GM19395 (cell line): ENCODE data around the gene PARK7.

Experiments
- ATAC-seq: cut with Tn5 transposase; IDR thresholded peaks from one replicate; pipeline ENCODE4 v1.9.1; 2021; ENCODE audit warnings: mild to moderate bottlenecking, moderate library complexity; ENCODE audit not compliant: unreplicated experiment

PARK7 gene

DNA sequence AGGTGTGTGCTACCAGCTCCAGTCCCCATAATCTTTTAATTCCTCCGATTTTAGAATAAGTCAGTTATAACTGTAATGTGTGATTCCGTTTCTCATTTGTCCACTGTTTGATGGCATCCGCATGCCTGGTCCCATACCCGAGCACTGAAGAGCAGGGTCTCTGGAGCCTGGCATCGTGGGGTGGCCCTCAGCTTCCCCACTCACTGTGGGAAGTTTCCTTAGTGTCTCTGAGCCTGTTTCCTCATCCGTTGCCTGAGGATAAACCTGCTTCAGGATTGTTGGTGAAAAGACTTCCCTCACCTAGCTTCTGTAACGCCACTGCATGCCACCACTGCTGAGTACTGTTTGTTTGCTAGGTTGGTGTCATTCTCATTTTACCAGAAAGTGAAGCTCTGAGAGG lies 19.5 kb downstream of the PARK7 start:
- no peak for ATAC-seq

DNA sequence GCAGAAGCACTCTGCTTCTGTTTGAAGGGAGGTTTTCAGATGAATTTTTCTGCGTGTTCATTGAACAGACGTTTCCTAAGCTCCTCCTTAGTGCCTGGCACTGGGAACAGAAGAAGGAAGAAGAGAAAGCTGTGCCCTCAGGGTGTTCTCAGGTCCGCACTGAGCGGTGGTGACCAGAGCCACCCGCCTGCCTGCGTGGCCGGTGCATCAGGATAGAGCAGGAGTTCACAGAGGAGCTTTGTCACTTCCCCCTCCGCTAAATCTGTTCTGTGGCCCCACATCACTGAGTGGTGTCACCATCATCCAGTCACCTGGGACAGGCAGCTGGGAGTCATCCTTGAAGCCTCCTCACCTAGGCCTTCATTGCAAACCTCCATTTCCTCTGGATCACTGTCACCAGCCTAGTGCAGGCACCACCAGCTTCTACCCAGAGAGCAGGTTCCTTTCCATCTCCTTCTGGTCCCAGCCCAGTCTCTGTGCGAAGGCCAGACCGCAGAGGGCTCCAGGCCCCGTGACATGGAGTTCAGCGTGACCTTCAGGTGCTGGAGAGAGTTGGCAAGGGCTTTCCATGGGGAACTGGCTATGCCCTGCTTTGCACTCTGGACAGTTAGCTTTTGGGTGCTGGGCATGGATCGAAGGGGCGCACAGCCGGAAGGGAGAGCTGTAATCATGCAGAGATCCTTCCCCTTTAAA lies 21.7 kb downstream of the PARK7 start:
- ATAC-seq: no peak

GRCh38 chr1:7984811-7985210 lies 23.3 kb downstream of the PARK7 start:
- no peak for ATAC-seq

DNA sequence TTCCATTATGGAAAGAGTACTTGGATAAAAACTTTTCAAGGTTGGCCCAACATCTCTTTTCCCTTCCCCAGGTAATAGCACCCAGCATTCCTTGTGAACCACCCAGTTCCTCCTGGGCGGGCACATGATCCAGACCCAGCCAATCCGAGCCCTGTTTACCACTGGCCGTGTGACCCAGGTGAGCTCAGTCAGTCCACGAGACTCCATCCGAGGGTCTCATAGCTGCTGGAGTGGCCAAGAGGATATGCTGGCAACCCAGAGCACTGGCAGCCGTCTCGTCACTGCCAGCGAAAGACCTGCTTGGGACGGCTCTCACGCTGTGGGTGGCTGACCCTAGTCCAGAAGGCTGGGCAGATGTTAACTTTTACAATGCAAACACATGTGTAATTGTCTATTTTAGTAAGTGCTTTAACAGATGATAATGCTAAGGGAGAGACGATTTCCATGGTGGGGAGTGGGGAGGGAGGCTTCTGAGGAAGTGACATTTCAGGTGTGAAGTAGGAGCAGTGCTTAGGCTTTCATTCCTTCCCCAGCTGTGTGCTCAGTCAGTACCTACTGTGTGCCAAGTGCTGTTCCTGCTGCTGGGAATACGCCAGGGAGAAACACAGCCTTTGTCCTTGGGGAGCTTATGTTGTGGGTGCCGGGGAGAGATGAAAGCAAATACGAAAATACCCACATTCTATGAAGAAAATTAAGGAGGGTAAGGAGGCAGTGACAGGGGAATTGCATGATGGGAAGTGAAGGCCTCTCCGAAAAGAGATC lies 24.5 kb downstream of the PARK7 start:
- no peak for ATAC-seq

DNA sequence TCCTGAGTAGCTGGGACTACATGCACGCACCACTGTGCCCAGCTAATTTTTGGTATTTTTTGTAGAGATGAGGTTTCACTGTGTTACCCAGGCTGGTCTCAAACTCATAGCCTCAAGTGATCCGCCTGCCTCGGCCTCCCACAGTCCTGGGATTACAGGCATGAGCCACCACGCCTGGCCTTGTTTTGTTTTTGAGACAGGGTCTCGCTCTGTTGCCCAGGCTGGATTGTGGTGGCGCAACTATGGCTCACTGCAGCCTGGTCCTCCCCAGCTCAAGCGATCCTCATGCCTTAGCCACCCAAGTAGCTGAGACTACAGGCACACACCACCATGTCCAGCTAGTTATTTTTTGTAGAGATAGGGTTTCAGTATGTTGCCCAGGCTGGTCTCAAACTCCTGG lies 26.0 kb downstream of the PARK7 start:
- ATAC-seq: no peak

- ATAC-seq: no peak
Observed at GRCh38 chr1:7988576-7988975, 27.1 kb downstream of the PARK7 start.

- no peak for ATAC-seq
Observed at GRCh38 chr1:7989762-7990428, 28.4 kb downstream of the PARK7 start.

- ATAC-seq: no peak
Observed at GRCh38 chr1:7991504-7992440, 30.3 kb downstream of the PARK7 start.

DNA sequence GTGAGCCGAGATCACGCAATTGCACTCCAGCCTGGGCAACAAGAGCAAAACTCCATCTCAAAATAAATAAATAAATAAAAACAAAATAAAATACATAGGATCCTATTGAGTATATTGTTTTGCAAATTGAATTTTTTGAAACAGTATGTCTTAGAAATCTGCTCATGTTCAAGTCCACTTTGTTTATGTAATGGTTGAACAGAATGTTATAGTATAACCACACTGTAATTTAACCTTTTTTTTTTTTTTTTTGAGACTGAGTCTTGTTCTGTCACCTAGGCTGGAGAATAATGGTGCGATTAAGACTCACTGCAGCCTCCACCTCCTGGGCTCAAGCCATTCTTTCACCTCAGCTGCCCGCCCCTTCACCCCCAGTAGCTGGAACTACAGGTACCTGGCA lies 31.4 kb downstream of the PARK7 start:
- ATAC-seq: no peak

DNA sequence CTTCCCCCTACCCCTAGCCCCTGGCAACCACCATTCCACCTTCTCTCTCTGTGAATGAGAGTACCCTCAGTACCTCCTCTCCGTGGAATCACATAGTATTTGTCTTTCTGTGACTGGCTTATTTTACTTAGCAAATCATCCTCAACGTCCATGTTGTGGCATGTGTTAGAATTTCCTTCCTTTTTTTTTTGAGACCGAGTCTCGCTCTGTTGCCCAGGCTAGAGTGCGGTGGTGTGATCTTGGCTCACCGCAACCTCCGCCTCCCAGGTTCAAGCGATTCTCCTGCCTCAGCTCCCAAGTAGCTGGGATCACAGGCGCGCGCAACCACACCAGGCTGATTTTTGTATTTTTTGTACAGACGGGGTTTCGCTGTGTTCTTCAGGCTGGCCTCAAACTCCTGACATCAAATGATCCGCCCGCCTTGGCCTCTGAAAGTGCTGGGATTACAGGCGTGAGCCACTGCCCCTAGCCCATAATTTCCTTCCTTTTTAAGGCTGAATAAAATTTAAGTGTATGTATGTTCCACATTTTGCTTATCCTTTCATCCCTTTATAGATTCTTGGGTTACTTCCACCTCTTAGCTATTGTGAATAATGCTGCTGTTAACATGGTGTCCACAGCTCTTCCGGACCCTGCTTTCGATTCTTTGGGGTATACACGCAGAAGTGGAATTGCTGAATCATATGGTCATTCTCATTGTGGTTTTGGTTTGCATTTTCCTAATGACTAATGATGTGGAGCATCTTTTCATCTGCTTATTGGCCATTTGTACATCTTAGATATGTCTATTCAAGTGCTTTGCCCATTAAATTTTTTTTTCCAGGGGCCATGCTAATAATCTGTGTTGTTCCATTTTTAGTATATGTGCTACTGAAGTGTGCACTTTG lies 32.3 kb downstream of the PARK7 start:
- peak; percentile 88 for ATAC-seq

GRCh38 chr1:7994827-7995226 lies 33.3 kb downstream of the PARK7 start:
- no peak for ATAC-seq

- ATAC-seq: no peak
Observed at GRCh38 chr1:7995437-7995836, 33.9 kb downstream of the PARK7 start.

DNA sequence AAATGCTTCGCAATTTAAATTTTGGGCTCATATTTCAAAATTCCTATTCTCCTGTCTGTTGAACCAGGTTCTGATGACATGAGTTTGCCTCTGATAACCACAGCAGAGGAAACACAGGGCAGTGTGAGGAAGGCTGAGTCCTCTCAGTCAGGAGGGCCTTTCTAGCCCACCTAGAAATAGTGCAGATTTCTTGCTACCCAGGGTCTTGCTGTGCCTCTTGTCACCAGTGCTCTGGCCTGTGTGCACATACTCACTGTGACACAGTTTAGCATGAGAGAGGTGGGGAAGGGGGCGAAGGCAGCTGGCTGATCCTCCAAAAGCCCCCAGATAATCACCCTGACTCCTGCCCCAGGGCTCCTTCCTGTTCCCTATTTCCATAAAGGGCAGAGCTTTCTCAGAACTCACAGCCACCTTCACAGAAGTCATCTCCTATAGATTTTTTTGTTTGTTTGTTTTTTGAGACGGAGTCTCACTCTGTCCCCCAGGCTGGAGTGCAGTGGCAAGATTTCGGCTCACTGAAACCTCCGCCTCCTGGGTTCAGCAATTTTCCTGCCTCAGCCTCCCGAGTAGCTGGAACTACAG lies 40.9 kb downstream of the PARK7 start:
- no peak for ATAC-seq

GRCh38 chr1:8002921-8003320 lies 41.4 kb downstream of the PARK7 start:
- no peak for ATAC-seq

DNA sequence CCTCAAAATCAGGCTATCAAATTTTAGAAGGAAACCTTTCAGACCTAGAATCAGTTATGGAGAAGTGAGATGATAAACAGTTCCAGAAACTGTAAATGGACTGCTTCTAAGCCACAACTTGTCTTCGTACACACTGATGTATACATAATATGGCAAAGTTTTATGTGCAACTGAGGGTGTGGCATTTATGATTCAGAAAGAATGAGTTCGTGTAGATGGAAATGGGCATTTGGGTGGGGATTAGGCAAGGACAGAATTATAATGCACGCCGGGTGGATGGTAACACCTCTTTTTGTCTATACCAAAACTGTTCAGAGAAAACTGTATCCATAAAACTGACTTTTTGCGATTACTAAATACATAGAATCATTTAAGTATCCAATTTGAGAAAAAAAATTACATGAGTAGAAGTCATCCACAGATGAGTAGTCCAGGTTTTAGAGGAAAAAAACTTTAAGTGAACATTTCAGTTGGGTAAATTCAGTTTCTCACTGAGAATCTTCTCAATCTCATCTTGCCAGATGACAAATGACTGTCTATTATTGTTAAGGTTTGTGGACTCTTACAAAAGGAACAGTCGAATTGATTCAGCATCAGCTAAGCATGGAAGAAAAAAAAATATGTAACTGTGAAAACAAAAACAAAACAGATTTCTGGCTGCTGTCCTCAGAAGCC lies 42.1 kb downstream of the PARK7 start:
- ATAC-seq: no peak

DNA sequence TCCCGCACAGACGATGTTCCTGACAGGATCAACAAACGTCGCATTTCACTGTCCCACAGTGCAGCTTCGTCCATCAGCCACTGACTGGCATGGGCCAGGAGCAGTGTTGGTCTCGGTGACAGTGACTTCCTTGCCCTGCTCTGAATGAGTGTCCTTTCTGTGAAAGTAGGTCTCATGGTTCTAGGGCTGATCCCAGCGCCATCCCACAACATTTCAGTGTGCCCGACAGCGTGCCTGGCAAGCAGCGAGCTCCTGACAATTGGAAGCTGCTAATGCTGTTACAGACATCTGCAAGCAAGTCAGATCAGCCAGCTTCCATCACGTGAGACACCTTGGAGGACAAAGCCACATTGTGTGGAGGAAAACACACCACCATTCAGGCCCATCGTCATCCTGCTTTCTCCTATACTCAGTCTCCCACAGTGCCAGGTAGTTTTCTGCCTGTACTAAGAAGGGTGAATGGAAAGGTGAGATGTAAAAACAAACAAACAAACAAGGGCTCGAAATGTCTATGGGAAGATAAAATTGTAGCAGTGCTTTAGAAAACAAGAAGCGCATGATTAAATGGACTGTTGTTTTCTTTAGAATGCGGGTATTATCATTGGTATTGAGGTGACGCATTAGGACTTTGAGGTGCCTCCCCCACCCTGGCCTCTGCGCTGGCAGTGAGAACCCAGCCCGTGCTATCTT lies 42.7 kb downstream of the PARK7 start:
- ATAC-seq: no peak

DNA sequence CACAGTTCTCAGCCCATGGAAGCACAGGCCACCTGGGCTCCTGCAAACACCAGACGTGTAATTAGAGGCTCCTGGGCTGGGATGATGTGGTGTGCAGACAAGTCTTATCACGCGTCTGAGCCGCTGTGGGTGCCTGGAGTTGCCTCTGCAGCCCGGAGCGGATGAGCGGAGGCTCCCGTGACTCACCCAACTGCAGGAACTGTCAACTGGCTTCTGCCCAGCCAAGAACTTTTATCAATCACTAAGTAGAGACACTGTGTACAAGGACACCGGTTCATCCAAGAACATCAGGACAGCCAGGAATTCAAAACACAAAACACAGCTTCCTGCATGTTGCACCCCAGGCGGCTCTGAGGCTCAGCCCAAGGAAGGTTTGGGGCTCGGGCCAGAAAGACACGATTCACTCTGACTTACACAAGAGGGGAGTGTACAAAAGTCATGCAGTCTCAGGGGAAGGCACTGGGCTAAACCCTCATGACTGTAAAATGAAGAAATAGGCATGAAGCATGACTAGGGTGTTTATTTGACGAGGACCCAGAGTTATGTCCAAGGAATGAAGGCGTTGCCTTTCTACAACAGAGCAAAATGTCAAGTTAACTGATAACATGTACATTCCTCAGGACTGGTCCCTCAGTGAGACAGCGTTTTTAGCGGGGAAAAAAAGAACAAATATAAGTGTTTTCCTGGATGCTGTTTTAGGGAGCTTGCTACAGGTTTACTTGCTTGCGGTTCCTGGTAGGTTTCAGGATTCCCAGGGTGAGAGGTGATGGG lies 43.5 kb downstream of the PARK7 start:
- no peak for ATAC-seq
